ENCODE data around the gene LIPI.

Gene LIPI

DNA sequence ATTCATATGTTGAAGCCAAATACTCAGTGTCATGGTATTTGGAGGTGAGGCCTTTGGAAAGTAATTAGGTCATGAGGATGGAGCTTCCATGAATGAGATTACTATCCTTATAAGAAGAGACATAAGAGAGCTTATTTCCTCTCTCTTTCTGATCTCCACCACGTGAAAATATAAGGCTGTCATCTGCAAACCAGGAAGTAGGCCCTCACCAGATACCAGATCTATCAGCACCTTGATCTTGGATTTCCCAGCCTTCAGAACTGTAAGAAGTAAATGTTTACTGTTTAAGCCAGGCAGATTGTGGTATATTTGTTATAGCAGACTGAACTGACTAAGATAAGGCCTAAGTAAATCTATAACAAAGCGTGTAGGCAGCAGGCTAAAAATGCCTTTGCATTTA is 30.5 kb upstream of the LIPI start:
- Histone ChIP-seq H2AFZ (ENCODE audit: low read depth, low read length) (no peak overlapping the region), H3K79me2 (ENCODE audit: low read length) (no peaks in the 10 kb centered on the region), H3K4me2 (ENCODE audit: low read length) (no peak overlapping the region), H3K27me3 (ENCODE audit: low read depth, low read length) (no peaks in the 10 kb centered on the region), H3K27ac (ENCODE audit: low read length) (no peak overlapping the region), H3K9me3 (ENCODE audit: insufficient read depth, low read length) (no peaks in the 10 kb centered on the region), H3K9ac (ENCODE audit: low read length) (no peak overlapping the region), H3K36me3 (replicated peaks; ENCODE audit: low read depth, low read length) (no peaks in the 10 kb centered on the region), H3K4me1 (ENCODE audit: low read length) (peaks cover 10% of the 10 kb centered on the region; the same call in 1 of the 2 replicates), H4K20me1 (ENCODE audit: insufficient read depth, low read length) (no peaks in the 10 kb centered on the region), H3K4me3 (ENCODE audit: low read length) (no peak overlapping the region)
- no peak for TF ChIP-seq EZH2phosphoT487 (IDR thresholded peaks at IDR 0.05; ENCODE audit: low read depth)
- TF ChIP-seq, protein P1, sequence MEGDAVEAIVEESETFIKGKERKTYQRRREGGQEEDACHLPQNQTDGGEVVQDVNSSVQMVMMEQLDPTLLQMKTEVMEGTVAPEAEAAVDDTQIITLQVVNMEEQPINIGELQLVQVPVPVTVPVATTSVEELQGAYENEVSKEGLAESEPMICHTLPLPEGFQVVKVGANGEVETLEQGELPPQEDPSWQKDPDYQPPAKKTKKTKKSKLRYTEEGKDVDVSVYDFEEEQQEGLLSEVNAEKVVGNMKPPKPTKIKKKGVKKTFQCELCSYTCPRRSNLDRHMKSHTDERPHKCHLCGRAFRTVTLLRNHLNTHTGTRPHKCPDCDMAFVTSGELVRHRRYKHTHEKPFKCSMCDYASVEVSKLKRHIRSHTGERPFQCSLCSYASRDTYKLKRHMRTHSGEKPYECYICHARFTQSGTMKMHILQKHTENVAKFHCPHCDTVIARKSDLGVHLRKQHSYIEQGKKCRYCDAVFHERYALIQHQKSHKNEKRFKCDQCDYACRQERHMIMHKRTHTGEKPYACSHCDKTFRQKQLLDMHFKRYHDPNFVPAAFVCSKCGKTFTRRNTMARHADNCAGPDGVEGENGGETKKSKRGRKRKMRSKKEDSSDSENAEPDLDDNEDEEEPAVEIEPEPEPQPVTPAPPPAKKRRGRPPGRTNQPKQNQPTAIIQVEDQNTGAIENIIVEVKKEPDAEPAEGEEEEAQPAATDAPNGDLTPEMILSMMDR (IDR thresholded peaks at IDR 0.05; ENCODE audit: low read depth, low read length) = no peak

DNA sequence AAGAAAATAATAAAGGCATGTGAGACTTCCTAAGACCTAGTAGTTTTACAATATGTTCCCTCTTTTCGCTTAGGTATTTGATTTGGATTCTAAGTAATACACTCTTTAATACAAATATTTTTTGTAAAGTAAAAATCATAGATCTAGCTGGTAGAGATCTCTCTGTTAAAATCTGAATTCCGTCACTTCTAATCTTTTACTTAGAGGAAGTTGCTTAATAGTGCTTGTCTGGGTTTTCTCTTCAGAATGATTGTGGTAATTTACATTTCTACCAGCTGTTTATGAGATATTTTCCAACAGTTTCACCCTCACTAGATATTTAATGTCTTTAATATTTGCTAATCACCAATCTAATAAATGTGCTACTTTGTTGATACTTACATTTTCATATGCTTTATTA is 28.5 kb upstream of the LIPI start:
- Histone ChIP-seq H3K79me2 (ENCODE audit: low read length) (no peaks in the 10 kb centered on the region), H3K4me1 (ENCODE audit: low read length) (peaks cover 10% of the 10 kb centered on the region; the same call in 1 of the 2 replicates), H2AFZ (ENCODE audit: low read depth, low read length) (no peak overlapping the region), H3K36me3 (replicated peaks; ENCODE audit: low read depth, low read length) (no peaks in the 10 kb centered on the region), H3K9me3 (ENCODE audit: insufficient read depth, low read length) (no peaks in the 10 kb centered on the region), H3K9ac (ENCODE audit: low read length) (no peak overlapping the region), H4K20me1 (ENCODE audit: insufficient read depth, low read length) (no peaks in the 10 kb centered on the region), H3K27ac (ENCODE audit: low read length) (no peak overlapping the region), H3K4me2 (ENCODE audit: low read length) (no peak overlapping the region), H3K4me3 (ENCODE audit: low read length) (no peak overlapping the region), H3K27me3 (ENCODE audit: low read depth, low read length) (no peaks in the 10 kb centered on the region)
- no peak for TF ChIP-seq EZH2phosphoT487 (IDR thresholded peaks at IDR 0.05; ENCODE audit: low read depth)
- TF ChIP-seq, protein P1 (IDR thresholded peaks at IDR 0.05; ENCODE audit: low read depth, low read length) = no peak

DNA sequence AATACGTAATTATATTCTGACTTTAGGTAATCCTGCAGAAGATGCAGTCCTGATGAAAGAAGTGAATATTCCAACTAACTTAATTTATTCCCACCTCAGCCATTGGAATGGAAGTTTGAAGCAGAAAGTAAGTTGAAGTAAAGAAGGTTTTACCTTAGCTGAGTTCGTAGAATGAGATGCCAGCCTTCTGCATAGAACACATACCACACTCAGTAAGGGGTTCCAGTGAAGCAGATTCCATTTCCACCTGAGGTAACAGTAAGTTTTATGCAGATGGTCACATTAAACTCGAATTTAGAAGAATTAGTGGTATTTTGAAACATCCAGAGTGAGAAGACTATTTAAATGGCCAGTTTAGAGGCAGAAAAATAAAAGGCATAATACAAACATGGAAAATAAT is 25.4 kb upstream of the LIPI start:
- H3K9ac ChIP-seq (ENCODE audit: low read length) = no peak overlapping the region
- H2AFZ ChIP-seq (ENCODE audit: low read depth, low read length) = no peak overlapping the region
- H3K4me3 ChIP-seq (ENCODE audit: low read length) = no peak overlapping the region
- no peaks in the 10 kb centered on the region for H3K79me2 ChIP-seq (ENCODE audit: low read length)
- H4K20me1 ChIP-seq (ENCODE audit: insufficient read depth, low read length) = no peaks in the 10 kb centered on the region
- H3K27me3 ChIP-seq (ENCODE audit: low read depth, low read length) = no peaks in the 10 kb centered on the region
- no peak overlapping the region for H3K4me2 ChIP-seq (ENCODE audit: low read length)
- H3K36me3 ChIP-seq (replicated peaks; ENCODE audit: low read depth, low read length) = no peaks in the 10 kb centered on the region
- H3K9me3 ChIP-seq (ENCODE audit: insufficient read depth, low read length) = no peaks in the 10 kb centered on the region
- no peak overlapping the region for H3K27ac ChIP-seq (ENCODE audit: low read length)
- H3K4me1 ChIP-seq (ENCODE audit: low read length) = peaks cover 4% of the 10 kb centered on the region; the same call in 1 of the 2 replicates
- TF ChIP-seq EZH2phosphoT487 (IDR thresholded peaks at IDR 0.05; ENCODE audit: low read depth) = no peak
- TF ChIP-seq, protein P1 (IDR thresholded peaks at IDR 0.05; ENCODE audit: low read depth, low read length) = no peak

DNA sequence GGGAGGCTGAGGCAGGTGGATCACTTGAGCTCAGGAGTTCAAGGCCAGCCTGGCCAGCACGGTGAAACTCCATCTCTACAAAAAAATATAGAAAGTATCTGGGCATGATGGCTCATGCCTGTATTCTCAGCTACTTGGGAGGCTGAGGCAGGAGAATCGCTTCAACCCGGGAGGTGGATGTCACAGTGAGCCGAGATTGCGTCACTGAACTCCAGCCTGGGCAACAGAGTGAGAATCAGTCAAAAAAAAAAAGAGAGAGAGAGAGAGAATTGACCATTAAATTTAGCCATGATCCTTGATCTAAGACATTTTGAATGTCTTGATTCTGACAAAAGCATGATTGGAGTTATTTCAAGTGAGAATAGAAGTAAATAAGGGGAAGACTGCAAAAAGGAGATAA is 24.3 kb upstream of the LIPI start:
- H3K79me2 ChIP-seq (ENCODE audit: low read length) = no peaks in the 10 kb centered on the region
- H3K36me3 ChIP-seq (replicated peaks; ENCODE audit: low read depth, low read length) = no peaks in the 10 kb centered on the region
- H3K9me3 ChIP-seq (ENCODE audit: insufficient read depth, low read length) = no peaks in the 10 kb centered on the region
- H2AFZ ChIP-seq (ENCODE audit: low read depth, low read length) = no peak overlapping the region
- H4K20me1 ChIP-seq (ENCODE audit: insufficient read depth, low read length) = no peaks in the 10 kb centered on the region
- no peaks in the 10 kb centered on the region for H3K27me3 ChIP-seq (ENCODE audit: low read depth, low read length)
- H3K9ac ChIP-seq (ENCODE audit: low read length) = no peak overlapping the region
- no peak overlapping the region for H3K4me3 ChIP-seq (ENCODE audit: low read length)
- H3K4me1 ChIP-seq (ENCODE audit: low read length) = no peaks in the 10 kb centered on the region
- no peak for TF ChIP-seq EZH2phosphoT487 (IDR thresholded peaks at IDR 0.05; ENCODE audit: low read depth)
- TF ChIP-seq, protein P1 (IDR thresholded peaks at IDR 0.05; ENCODE audit: low read depth, low read length) = no peak
- H3K27ac ChIP-seq (ENCODE audit: low read length) = no peak overlapping the region
- H3K4me2 ChIP-seq (ENCODE audit: low read length) = no peak overlapping the region

Data from OCI-LY3 (cell line).